ENCODE measurements around the gene SOWAHD. TPM values are rescaled to one million over a fixed set of nuclear protein-coding genes. Genes with fewer than 3 reads are reported as not detected.
A peak's percentile ranks its signal among the peaks of the same experiment; 100 is the strongest.

The SOWAHD gene
- total RNA-seq, 1 experiment from 2014 or later, result not detected

GRCh38 chrX:119734897-119735339, 23.5 kb upstream of the SOWAHD start:
- DNase-seq, result peak; percentile 13
- peaks cover 38% of the 10 kb centered on the region for H3K27me3 Mint-ChIP-seq (ENCODE audit: unreplicated experiment)
- no TSS peak for BruUV-seq (replicated peaks)
- no peak for TF ChIP-seq CTCF (IDR thresholded peaks at IDR 0.05; ENCODE audit: unreplicated experiment)
- CTCF ChIA-PET, result no interaction called here
- no peaks in the 10 kb centered on the region for H3K9me3 Mint-ChIP-seq (ENCODE audit: low read depth, unreplicated experiment)
- H3K36me3 Mint-ChIP-seq (ENCODE audit: insufficient read depth, unreplicated experiment), result no peaks in the 10 kb centered on the region
- no peak overlapping the region for H3K4me3 Mint-ChIP-seq (ENCODE audit: low read depth, unreplicated experiment)
- H3K4me1 Mint-ChIP-seq (ENCODE audit: low read depth, unreplicated experiment), result no peaks in the 10 kb centered on the region
- intact Hi-C loops (cut with micrococcal nuclease; ENCODE audit: unreplicated experiment), result loop anchor here (5.0 kb wide), 1 partner anchor 218 kb away; no protein-coding TSS in a partner anchor
- no peak overlapping the region for H3K27ac Mint-ChIP-seq (ENCODE audit: unreplicated experiment)

GRCh38 chrX:119735467-119735866, 22.9 kb upstream of the SOWAHD start:
- TF ChIP-seq CTCF (IDR thresholded peaks at IDR 0.05; ENCODE audit: unreplicated experiment), result no peak
- DNase-seq, result no peak
- no peaks in the 10 kb centered on the region for H3K9me3 Mint-ChIP-seq (ENCODE audit: low read depth, unreplicated experiment)
- peaks cover 38% of the 10 kb centered on the region for H3K27me3 Mint-ChIP-seq (ENCODE audit: unreplicated experiment)
- H3K27ac Mint-ChIP-seq (ENCODE audit: unreplicated experiment), result no peak overlapping the region
- no peak overlapping the region for H3K4me3 Mint-ChIP-seq (ENCODE audit: low read depth, unreplicated experiment)
- intact Hi-C loops (cut with micrococcal nuclease; ENCODE audit: unreplicated experiment), result no loop called here
- CTCF ChIA-PET, result no interaction called here
- no peaks in the 10 kb centered on the region for H3K4me1 Mint-ChIP-seq (ENCODE audit: low read depth, unreplicated experiment)
- BruUV-seq (replicated peaks), result no TSS peak
- H3K36me3 Mint-ChIP-seq (ENCODE audit: insufficient read depth, unreplicated experiment), result no peaks in the 10 kb centered on the region

GRCh38 chrX:119736206-119736764, 22.1 kb upstream of the SOWAHD start:
- DNase-seq, result no peak
- no peaks in the 10 kb centered on the region for H3K36me3 Mint-ChIP-seq (ENCODE audit: insufficient read depth, unreplicated experiment)
- intact Hi-C loops (cut with micrococcal nuclease; ENCODE audit: unreplicated experiment), result no loop called here
- H3K4me1 Mint-ChIP-seq (ENCODE audit: low read depth, unreplicated experiment), result no peaks in the 10 kb centered on the region
- BruUV-seq (replicated peaks), result no TSS peak
- H3K4me3 Mint-ChIP-seq (ENCODE audit: low read depth, unreplicated experiment), result no peak overlapping the region
- CTCF ChIA-PET, result no interaction called here
- no peak overlapping the region for H3K27ac Mint-ChIP-seq (ENCODE audit: unreplicated experiment)
- no peaks in the 10 kb centered on the region for H3K9me3 Mint-ChIP-seq (ENCODE audit: low read depth, unreplicated experiment)
- peaks cover 30% of the 10 kb centered on the region for H3K27me3 Mint-ChIP-seq (ENCODE audit: unreplicated experiment)
- no peak for TF ChIP-seq CTCF (IDR thresholded peaks at IDR 0.05; ENCODE audit: unreplicated experiment)

- BruUV-seq (replicated peaks), result no TSS peak
- Mint-ChIP-seq H3K9me3 (ENCODE audit: low read depth, unreplicated experiment) (no peaks in the 10 kb centered on the region), H3K27me3 (ENCODE audit: unreplicated experiment) (peaks cover 16% of the 10 kb centered on the region), H3K36me3 (ENCODE audit: insufficient read depth, unreplicated experiment) (no peaks in the 10 kb centered on the region), H3K27ac (ENCODE audit: unreplicated experiment) (no peak overlapping the region), H3K4me3 (ENCODE audit: low read depth, unreplicated experiment) (no peak overlapping the region), H3K4me1 (ENCODE audit: low read depth, unreplicated experiment) (no peaks in the 10 kb centered on the region)
- DNase-seq, result no peak
- intact Hi-C loops (cut with micrococcal nuclease; ENCODE audit: unreplicated experiment), result no loop called here
- TF ChIP-seq CTCF (IDR thresholded peaks at IDR 0.05; ENCODE audit: unreplicated experiment), result no peak
- CTCF ChIA-PET, result no interaction called here
Measured at GRCh38 chrX:119738742-119739141, 19.6 kb upstream of the SOWAHD start.
